Body of pancreas (tissue), 4 donors: ENCODE measurements around the gene STPG1.

ENCODE experiments used
- CTCF ChIP-seq, 7 experiments: fragments of 450-650 bp in 4 of 7; fragments of 200-600 bp in 3 of 7; sonication (generic) in 3 of 7; IDR thresholded peaks; one replicate each; pipeline ENCODE4 v1.5.1; 2016 to 2019; ENCODE audit warnings: antibody characterized with exemption in 7 of 7
- POLR2A ChIP-seq, 3 donors: fragments of 450-650 bp; IDR thresholded peaks; one replicate each; pipeline ENCODE4 v1.6.1; 2016; ENCODE audit warnings: antibody characterized with exemption in 3 of 3, mild to moderate bottlenecking in 2 of 3

GRCh38 chr1:24380508-24380907, 33.1 kb downstream of the STPG1 start:
- TF ChIP-seq CTCF (IDR thresholded peaks at IDR 0.05) (no peak), POLR2A (IDR thresholded peaks at IDR 0.05) (no peak)
